ENCODE data around the gene FAM229A. TPM values are rescaled to one million over a fixed set of nuclear protein-coding genes. Genes with fewer than 3 reads are reported as not detected.

FAM229A gene
- total and polyA plus RNA-seq, 2 of the 8 experiments (the other 6 are each of a cell fraction or from before 2014, with no cell fraction given): 4.1 to 4.2 TPM

- POLR2A ChIA-PET (ENCODE audit: partially characterized antibody): interaction anchor here (0.6 to 2.6 kb wide), 5 partner anchors 9 to 386 kb away, joined by 3 to 5 read pairs (median 3); no protein-coding TSS in a partner anchor
- H2BK15ac ChIP-seq (ENCODE audit: low read length): no peak overlapping the region
- CTCF ChIA-PET (ENCODE audit: partially characterized antibody): interaction anchor here (0.6 kb wide), 1 partner anchor 253 kb away, joined by 4 read pairs; no protein-coding TSS in a partner anchor
- TF ChIP-seq SUZ12 (IDR thresholded peaks at IDR 0.05; ENCODE audit: low read length): no peak
- no peak for TF ChIP-seq CTCF (IDR thresholded peaks at IDR 0.05; ENCODE audit: control extremely low read depth in 1 of 3, insufficient read depth in 1 of 3, low read depth in 1 of 3, low read length in 3 of 3)
- no peak for TF ChIP-seq HDAC2 (IDR thresholded peaks at IDR 0.05; ENCODE audit: borderline replicate concordance in 1 of 2, low read depth in 2 of 2, low read length in 2 of 2)
- TF ChIP-seq RNF2 (IDR thresholded peaks at IDR 0.05; ENCODE audit: borderline replicate concordance, low read depth, low read length, missing control alignments, poor library complexity, severe bottlenecking): no peak
- TF ChIP-seq SAP30 (IDR thresholded peaks at IDR 0.05; ENCODE audit: insufficient read depth, insufficient replicate concordance, low read length): no peak
- no peak for TF ChIP-seq ASH2L (IDR thresholded peaks at IDR 0.05; ENCODE audit: low read length)
- no peak for TF ChIP-seq KDM1A (IDR thresholded peaks at IDR 0.05; ENCODE audit: borderline replicate concordance, low read length)
- TF ChIP-seq BCL11A (IDR thresholded peaks at IDR 0.05; ENCODE audit: low read depth in 2 of 2, low read length in 2 of 2): no peak
- no peak for TF ChIP-seq SP2 (IDR thresholded peaks at IDR 0.05; ENCODE audit: low read length)
- no peak for TF ChIP-seq SP4 (IDR thresholded peaks at IDR 0.05; ENCODE audit: low read length)
- TF ChIP-seq TCF12 (IDR thresholded peaks at IDR 0.05; ENCODE audit: low read depth, low read length): no peak
These were observed 30.0 kb upstream of the FAM229A start for GRCh38 chr1:32392325-32392724.

More at GRCh38 chr1:32392325-32392724, 30.0 kb upstream of the FAM229A start:
- Histone ChIP-seq H3K18ac (ENCODE audit: extremely low read depth, low read length) (no peak overlapping the region), H2BK5ac (ENCODE audit: low read depth, low read length) (no peak overlapping the region), H3K4me3 (ENCODE audit: extremely low read depth in 1 of 4, insufficient read depth in 2 of 4, low read depth in 3 of 4, low read length in 4 of 4) (no peak overlapping the region), H3K79me2 (ENCODE audit: control insufficient read depth in 1 of 2, insufficient read depth in 2 of 2, low read length in 2 of 2) (peaks cover 4 to 32% of the 10 kb centered on the region in 2 experiments), H3K4me2 (ENCODE audit: insufficient read depth in 1 of 2, low read depth in 2 of 2, low read length in 2 of 2) (no peak overlapping the region), H3K56ac (replicated peaks; ENCODE audit: insufficient read length, low read depth, low read length) (no peak overlapping the region), H3K4ac (replicated peaks; ENCODE audit: insufficient read length, low read depth, low read length) (no peak overlapping the region), H2BK20ac (ENCODE audit: low read length) (no peak overlapping the region), H2BK12ac (ENCODE audit: low read depth, low read length) (no peak overlapping the region), H3K36me3 (ENCODE audit: control insufficient read depth in 2 of 4, insufficient read depth in 4 of 4, low read length in 3 of 4) (peaks cover 5 to 15% (median 12%) of the 10 kb centered on the region in 4 experiments; a peak in 5 of 8 replicates), H4K91ac (replicated peaks; ENCODE audit: insufficient read length, low read length) (no peak overlapping the region), H4K8ac (ENCODE audit: extremely low read depth, insufficient read depth, low read length) (no peak overlapping the region), H3K9ac (replicated peaks in 1 of 4; ENCODE audit: extremely low read depth in 1 of 4, low read depth in 3 of 4, low read length in 3 of 4) (no peak overlapping the region), H3K27me3 (replicated peaks in 1 of 4; ENCODE audit: control insufficient read depth in 3 of 4, extremely low read depth in 1 of 4, insufficient read depth in 3 of 4, low read length in 3 of 4) (no peaks in the 10 kb centered on the region), H3K23ac (ENCODE audit: insufficient read length) (no peak overlapping the region), H3K23me2 (ENCODE audit: low read depth, low read length) (peaks cover 4% of the 10 kb centered on the region; the same call in 1 of the 2 replicates), H3K14ac (ENCODE audit: insufficient read length) (no peak overlapping the region), H4K20me1 (replicated peaks in 1 of 2; ENCODE audit: control insufficient read depth in 1 of 2, insufficient read depth in 2 of 2, low read length in 2 of 2) (peaks cover 0 to 6% of the 10 kb centered on the region in 2 experiments), H2BK120ac (replicated peaks; ENCODE audit: low read depth, low read length) (no peak overlapping the region), H3K79me1 (ENCODE audit: low read depth, low read length) (peaks cover 7% of the 10 kb centered on the region), H3K9me3 (ENCODE audit: insufficient read depth in 2 of 2, low read depth in 1 of 2, low read length in 1 of 2) (no peaks in the 10 kb centered on the region), H2AK5ac (ENCODE audit: low read depth, low read length) (no peak overlapping the region), H4K5ac (ENCODE audit: insufficient read length, low read depth, low read length) (no peak overlapping the region), H3K27ac (ENCODE audit: low read depth, low read length) (no peak overlapping the region), H3K4me1 (replicated peaks in 1 of 4; ENCODE audit: control insufficient read depth in 3 of 4, insufficient read depth in 4 of 4, low read length in 3 of 4) (peaks cover 0 to 8% (median 3%) of the 10 kb centered on the region in 4 experiments; a peak in 4 of 7 replicates), H2AFZ (ENCODE audit: low read length) (no peak overlapping the region)
- FAIRE-seq: no peak
- no peak for DNase-seq (ENCODE audit: low read depth in 1 of 2, low spot score in 2 of 2)
- WGBS, 2 experiments (ENCODE audit: extremely low coverage in 1 of 2, insufficient coverage in 1 of 2, insufficient read length in 1 of 2, insufficient replicate concordance in 2 of 2, low coverage in 1 of 2, low lambda C conversion rate in 2 of 2, missing lambda C conversion rate in 1 of 2): 91% methylated on average over 3 of the region's 3 CpGs; no CpG with 5 or more reads in 1 of the 2 experiments
